CD14-positive monocyte (primary cell): ENCODE measurements around the gene ACY1. TPM values are rescaled to one million over a fixed set of nuclear protein-coding genes. Genes with fewer than 3 reads are reported as not detected.

Experiments used
- DNase-seq, 3 donors: peaks; one replicate each; pipeline ENCODE4 v3.0.0-alpha.2; 2011 to 2022
- H2AFZ ChIP-seq: 2 replicates; pipeline ENCODE4 v1.6.0; 2012; ENCODE audit warnings: mild to moderate bottlenecking, low read depth, low read length, inconsistent platforms; ENCODE audit not compliant: insufficient read depth, poor library complexity, severe bottlenecking
- H3K27ac ChIP-seq, 2 donors: 1 replicate in 1 of 2; 2 replicates in 1 of 2; pipeline ENCODE4 v1.5.1; 2012 to 2013; ENCODE audit warnings: low read length in 2 of 2, control low read depth in 1 of 2, inconsistent platforms in 1 of 2, low read depth in 1 of 2, mild to moderate bottlenecking in 1 of 2
- H3K27me3 ChIP-seq, 2 donors: one replicate each; pipeline versions ENCODE4 v1.6.0 to v1.6.1; 2011 to 2013; ENCODE audit warnings: low read length in 2 of 2; ENCODE audit not compliant: control insufficient read depth in 2 of 2, insufficient read depth in 2 of 2
- H3K36me3 ChIP-seq, 2 donors: replicated peaks in 1 of 2; 1 replicate in 1 of 2; 2 replicates in 1 of 2; pipeline versions ENCODE4 v1.5.1 to v1.6.1; 2012 to 2013; ENCODE audit warnings: low read length in 2 of 2, control low read depth in 1 of 2, inconsistent platforms in 1 of 2, mild to moderate bottlenecking in 1 of 2; ENCODE audit not compliant: insufficient read depth in 2 of 2, control insufficient read depth in 1 of 2
- H3K4me1 ChIP-seq, 2 donors: 1 replicate in 1 of 2; 2 replicates in 1 of 2; pipeline versions ENCODE4 v1.5.1 to v1.6.1; 2012 to 2013; ENCODE audit warnings: low read length in 2 of 2, control low read depth in 1 of 2, inconsistent platforms in 1 of 2, mild to moderate bottlenecking in 1 of 2, moderate library complexity in 1 of 2; ENCODE audit not compliant: insufficient read depth in 2 of 2, control insufficient read depth in 1 of 2
- H3K4me2 ChIP-seq: replicated peaks from 2 replicates; pipeline ENCODE3; 2012; ENCODE audit warnings: low read length, moderate library complexity, mild to moderate bottlenecking; ENCODE audit not compliant: poor library complexity, severe bottlenecking; ENCODE audit errors: extremely low read depth
- H3K4me3 ChIP-seq, 3 experiments: fragments of 200-600 bp in 1 of 3; sonication (generic) in 1 of 3; replicated peaks in 1 of 3; 1 replicate in 2 of 3; 2 replicates in 1 of 3; pipeline ENCODE4 v1.5.1; 2011 to 2013; ENCODE audit warnings: low read length in 3 of 3, mild to moderate bottlenecking in 3 of 3, control low read depth in 2 of 3, low read depth in 2 of 3, inconsistent platforms in 1 of 3, moderate library complexity in 1 of 3
- H3K79me2 ChIP-seq: 2 replicates; pipeline ENCODE4 v1.6.0; 2012; ENCODE audit warnings: mild to moderate bottlenecking, control low read depth, inconsistent platforms, low read length, moderate library complexity; ENCODE audit not compliant: insufficient read depth
- H3K9ac ChIP-seq: 2 replicates; pipeline ENCODE4 v1.6.0; 2017; ENCODE audit warnings: low read length, mild to moderate bottlenecking; ENCODE audit not compliant: insufficient read depth, poor library complexity, severe bottlenecking
- H3K9me3 ChIP-seq, 2 donors: replicated peaks in 1 of 2; 1 replicate in 1 of 2; 2 replicates in 1 of 2; pipeline versions ENCODE4 v1.5.1 to v1.6.1; 2012 to 2013; ENCODE audit warnings: low read length in 2 of 2, control low read depth in 1 of 2; ENCODE audit not compliant: control insufficient read depth in 1 of 2, insufficient read depth in 1 of 2
- H4K20me1 ChIP-seq: 2 replicates; pipeline ENCODE4 v1.6.0; 2012; ENCODE audit warnings: mild to moderate bottlenecking, low read length, control low read depth, moderate library complexity; ENCODE audit not compliant: insufficient read depth
- H3K27ac Mint-ChIP-seq, 7 donors: one replicate each; pipeline ENCODE4 v1.8.0; 2020; ENCODE audit warnings: mild to moderate bottlenecking in 7 of 7, mixed read lengths in 7 of 7, moderate library complexity in 6 of 7, inconsistent platforms in 2 of 7
- H3K27me3 Mint-ChIP-seq, 3 donors: one replicate each; pipeline ENCODE4 v1.8.0; 2021 to 2022; ENCODE audit warnings: low read depth in 3 of 3, mild to moderate bottlenecking in 3 of 3, mixed read lengths in 3 of 3, moderate library complexity in 3 of 3, inconsistent platforms in 1 of 3
- H3K36me3 Mint-ChIP-seq, 2 donors: one replicate each; pipeline ENCODE4 v1.8.0; 2020; ENCODE audit warnings: mixed read lengths in 2 of 2, inconsistent platforms in 1 of 2, mild to moderate bottlenecking in 1 of 2
- H3K4me1 Mint-ChIP-seq: one replicate; pipeline ENCODE4 v1.8.0; 2020; ENCODE audit warnings: mild to moderate bottlenecking, mixed read lengths
- H3K4me3 Mint-ChIP-seq, 2 donors: one replicate each; pipeline ENCODE4 v1.8.0; 2020; ENCODE audit warnings: mild to moderate bottlenecking in 2 of 2, mixed read lengths in 2 of 2, moderate library complexity in 1 of 2
- H3K9me3 Mint-ChIP-seq, 7 donors: one replicate each; pipeline ENCODE4 v1.8.0; 2020 to 2022; ENCODE audit warnings: mixed read lengths in 7 of 7, mild to moderate bottlenecking in 6 of 7, moderate library complexity in 6 of 7, inconsistent platforms in 2 of 7
- CTCF ChIP-seq: fragments of 200-600 bp; IDR thresholded peaks from one replicate; pipeline ENCODE4 v1.8.0; 2022; ENCODE audit warnings: antibody characterized with exemption, mild to moderate bottlenecking
- WGBS: methylation state at CpG from one replicate; pipeline ENCODE4 v1.1.5; 2013; ENCODE audit warnings: missing lambda C conversion rate; ENCODE audit not compliant: insufficient coverage; 5-methylcytosine and 5-hydroxymethylcytosine counted together
- intact Hi-C, 2 donors: fragments of 100-400 bp; cut with micrococcal nuclease; formaldehyde crosslinking; loops; one replicate each; pipeline versions ENCODE4 v1.15.0 to v1.15.1; 2023
- polyA plus RNA-seq, 3 donors: library from polyadenylated mRNA; depleted of rRNA in 1 of 3; unstranded in 2 of 3; stranded (reverse) in 1 of 3; fragments of 300-500 nt in 2 of 3; fragments of >200 nt in 1 of 3; fragmentation: Illumina TruSeq in 2 of 3; gene quantifications; 1 replicate in 2 of 3; 2 replicates in 1 of 3; pipeline ENCODE4 v1.2.3, GENCODE V29; 2012 to 2021

ACY1 gene
- polyA plus RNA-seq, 3 donors, result 13.3 to 18.0 (median 14.5) TPM

- no peak overlapping the region for H3K4me3 Mint-ChIP-seq
- H3K9me3 Mint-ChIP-seq, result no peaks in the 10 kb centered on the region
- 82% methylated on average over 7 of the region's 7 CpGs for WGBS
- no peak overlapping the region for H3K4me2 ChIP-seq
- no peaks in the 10 kb centered on the region for H3K27me3 ChIP-seq
- intact Hi-C loops, result loop anchor here in 1 of 2 donors (5.0 kb wide), 1 partner anchor 54 kb away; no protein-coding TSS in a partner anchor
- peaks cover 21% of the 10 kb centered on the region for H3K4me1 Mint-ChIP-seq
- peaks cover 17 to 24% of the 10 kb centered on the region in 2 donors for H3K4me1 ChIP-seq
- no peak overlapping the region for H3K27ac ChIP-seq
- peaks cover 14% of the 10 kb centered on the region for H4K20me1 ChIP-seq
- peaks cover 2 to 6% (median 5%) of the 10 kb centered on the region in 3 donors for H3K27me3 Mint-ChIP-seq
- H3K36me3 Mint-ChIP-seq, result peaks cover 10 to 13% of the 10 kb centered on the region in 2 donors
- no peak for DNase-seq
- TF ChIP-seq CTCF, result no peak
- H3K79me2 ChIP-seq, result peaks cover 19% of the 10 kb centered on the region
- H3K9ac ChIP-seq, result no peak overlapping the region
- no peak overlapping the region for H3K27ac Mint-ChIP-seq
- H3K4me3 ChIP-seq, result no peak overlapping the region
- no peaks in the 10 kb centered on the region for H3K9me3 ChIP-seq
- peaks cover 11% of the 10 kb centered on the region in 2 donors for H3K36me3 ChIP-seq
- no peak overlapping the region for H2AFZ ChIP-seq
Measured at GRCh38 chr3:51998774-51999173, 15.4 kb downstream of the ACY1 start.

- H3K27me3 ChIP-seq, result no peaks in the 10 kb centered on the region
- peaks cover 0 to 3% of the 10 kb centered on the region in 2 donors for H3K36me3 Mint-ChIP-seq
- peaks cover 10 to 16% of the 10 kb centered on the region in 2 donors for H3K4me1 ChIP-seq
- intact Hi-C loops, result loop anchor here (5.0 kb wide), 1 partner anchor 52 kb away; no protein-coding TSS in a partner anchor
- H4K20me1 ChIP-seq, result peaks cover 6% of the 10 kb centered on the region
- H3K4me3 Mint-ChIP-seq, result no peak overlapping the region
- H2AFZ ChIP-seq, result no peak overlapping the region
- no peaks in the 10 kb centered on the region for H3K9me3 ChIP-seq
- H3K4me2 ChIP-seq, result no peak overlapping the region
- H3K27ac Mint-ChIP-seq, result peak overlapping the region in 1 of 7 donors; percentile 36
- peaks cover 9% of the 10 kb centered on the region for H3K79me2 ChIP-seq
- H3K4me1 Mint-ChIP-seq, result peaks cover 14% of the 10 kb centered on the region
- no peak for TF ChIP-seq CTCF
- no peak for DNase-seq
- H3K27me3 Mint-ChIP-seq, result peaks cover 2 to 6% (median 6%) of the 10 kb centered on the region in 3 donors
- H3K9me3 Mint-ChIP-seq, result no peaks in the 10 kb centered on the region
- H3K9ac ChIP-seq, result no peak overlapping the region
- H3K4me3 ChIP-seq, result no peak overlapping the region
- peaks cover under 1% of the 10 kb centered on the region in 2 donors for H3K36me3 ChIP-seq
- no peak overlapping the region for H3K27ac ChIP-seq
- WGBS, result 100% methylated on average over 1 of the region's 2 CpGs
Measured at GRCh38 chr3:51999846-52000245, 16.5 kb downstream of the ACY1 start.
